GM12878 (cell line): Measurements from ENCODE around the gene KNSTRN. TPM values are rescaled to one million over a fixed set of nuclear protein-coding genes. Genes with fewer than 3 reads are reported as not detected.

Experiments used
- ATAC-seq: fragments of 200-7000 bp; cut with Tn5 transposase; 3 replicates; pipeline ENCODE4 v1.9.1; 2020; ENCODE audit warnings: mild to moderate bottlenecking, moderate library complexity
- BruUV-seq: library from RNA; stranded (reverse); fragments of 400-500 nt; replicated peaks from 2 replicates; lab custom pipeline; 2021; lab: Mats Ljungman, UMichigan
- CTCF ChIA-PET: fragments of 300-600 bp; sonication (Branson Sonifier 250); formaldehyde crosslinking; extraction: SDS; loops from one replicate; lab custom pipeline; 2021; ENCODE audit warnings: inconsistent platforms; lab: Yijun Ruan, JAX
- POLR2A ChIA-PET: fragments of 350-600 bp; formaldehyde crosslinking; extraction: SDS; loops from one replicate; lab custom pipeline; 2021; ENCODE audit warnings: inconsistent platforms; lab: Charles Lee
- RAD21 ChIA-PET: fragments of 300-600 bp; sonication (Branson Sonifier 250); formaldehyde crosslinking; loops from one replicate; lab custom pipeline; 2023; ENCODE audit warnings: antibody characterized with exemption; ENCODE audit not compliant: unreplicated experiment; lab: Charles Lee
- SMC1A ChIA-PET: fragments of 300-600 bp; sonication (Branson Sonifier 250); formaldehyde crosslinking; loops from one replicate; lab custom pipeline; 2023; ENCODE audit not compliant: unreplicated experiment, uncharacterized antibody; lab: Charles Lee
- DNase-seq: peaks from one replicate; pipeline ENCODE4 v3.0.0-alpha.2; 2011; ENCODE audit warnings: low read depth, low spot score
- FAIRE-seq: peaks from 3 replicates; lab custom pipeline; 2011; peaks lifted over from hg19 to GRCh38; lab: Jason Lieb, UNC
- H2AFZ ChIP-seq: 2 replicates; pipeline ENCODE4 v1.6.0; 2011; ENCODE audit warnings: low read depth, low read length, control low read depth; ENCODE audit not compliant: control insufficient read depth
- H3K27ac ChIP-seq: 2 replicates; pipeline ENCODE4 v1.5.1; 2011; ENCODE audit warnings: control low read depth; ENCODE audit not compliant: control insufficient read depth, insufficient read depth
- H3K27me3 ChIP-seq, 2 experiments: replicated peaks in 1 of 2; 2 replicates each; pipeline versions ENCODE4 v1.6.0 to v1.6.1; 2011; ENCODE audit warnings: low read length in 1 of 2; ENCODE audit not compliant: control insufficient read depth in 2 of 2, insufficient read depth in 2 of 2
- H3K36me3 ChIP-seq, 2 experiments: 2 replicates each; pipeline ENCODE4 v1.5.1; 2011; ENCODE audit warnings: low read length in 1 of 2; ENCODE audit not compliant: control insufficient read depth in 2 of 2, insufficient read depth in 2 of 2
- H3K4me1 ChIP-seq: 2 replicates; pipeline ENCODE4 v1.6.1; 2011; ENCODE audit warnings: mild to moderate bottlenecking, low read length, moderate library complexity, mixed read lengths; ENCODE audit not compliant: control insufficient read depth, insufficient read depth
- H3K4me2 ChIP-seq: 2 replicates; pipeline ENCODE4 v1.6.0; 2011; ENCODE audit warnings: control low read depth; ENCODE audit not compliant: control insufficient read depth, insufficient read depth
- H3K4me3 ChIP-seq: fragments of 200-600 bp; sonication (generic); 2 replicates; pipeline ENCODE4 v1.5.1; 2016
- H3K79me2 ChIP-seq: 2 replicates; pipeline ENCODE4 v1.6.0; 2011; ENCODE audit warnings: low read length; ENCODE audit not compliant: control insufficient read depth, insufficient read depth
- H3K9ac ChIP-seq: 2 replicates; pipeline ENCODE4 v1.8.0; 2011; ENCODE audit warnings: low read length, control low read depth, mixed read lengths; ENCODE audit not compliant: control insufficient read depth, insufficient read depth
- H3K9me3 ChIP-seq: replicated peaks from 3 replicates; pipeline ENCODE4 v1.5.1; 2011; ENCODE audit warnings: mild to moderate bottlenecking, low read length; ENCODE audit not compliant: control insufficient read depth, insufficient read depth
- H4K20me1 ChIP-seq: 2 replicates; pipeline ENCODE4 v1.6.0; 2011; ENCODE audit not compliant: control insufficient read depth, insufficient read depth
- BCL11A ChIP-seq: IDR thresholded peaks from 2 replicates; pipeline ENCODE4 v1.6.1; 2011; ENCODE audit warnings: low read depth, low read length
- BHLHE40 ChIP-seq, 2 experiments: fragments of 450-650 bp in 1 of 2; IDR thresholded peaks; 2 replicates each; pipeline ENCODE4 v1.6.1; 2011 to 2017; ENCODE audit warnings: low read depth in 2 of 2, borderline replicate concordance in 1 of 2, improper control_type of control experiment in 1 of 2, low read length in 1 of 2, mild to moderate bottlenecking in 1 of 2
- BMI1 ChIP-seq: fragments of 450-650 bp; IDR thresholded peaks from 2 replicates; pipeline ENCODE4 v1.6.1; 2016; ENCODE audit warnings: mild to moderate bottlenecking, moderate library complexity, borderline replicate concordance
- CBX3 ChIP-seq: fragments of 200-600 bp; sonication (generic); IDR thresholded peaks from 2 replicates; pipeline ENCODE4 v1.6.1; 2016; ENCODE audit warnings: low read depth, borderline replicate concordance
- MEF2A ChIP-seq: IDR thresholded peaks from 2 replicates; pipeline ENCODE4 v1.6.1; 2011; ENCODE audit warnings: low read depth, mild to moderate bottlenecking, low read length, moderate library complexity; ENCODE audit not compliant: insufficient read depth
- NBN ChIP-seq: fragments of 450-650 bp; IDR thresholded peaks from 2 replicates; pipeline ENCODE4 v1.6.1; 2016
- POLR2A ChIP-seq: IDR thresholded peaks from 2 replicates; pipeline ENCODE4 v1.6.1; 2011; ENCODE audit warnings: low read depth, mild to moderate bottlenecking, low read length
- RUNX3 ChIP-seq: IDR thresholded peaks from 2 replicates; pipeline ENCODE4 v1.6.1; 2012; ENCODE audit warnings: low read length, inconsistent platforms
- SMARCA5 ChIP-seq: fragments of 450-650 bp; IDR thresholded peaks from 2 replicates; pipeline ENCODE4 v1.6.1; 2017; ENCODE audit warnings: mild to moderate bottlenecking
- STAT3 ChIP-seq: IDR thresholded peaks from 2 replicates; pipeline ENCODE4 v1.6.1; 2011; ENCODE audit warnings: low read depth, low read length, improper control_type of control experiment
- USF1 ChIP-seq: IDR thresholded peaks from 2 replicates; pipeline ENCODE4 v1.6.1; 2011; ENCODE audit warnings: borderline replicate concordance, low read depth, mild to moderate bottlenecking, moderate library complexity, mixed read lengths, low read length; ENCODE audit not compliant: insufficient read depth; ENCODE audit errors: extremely low read length
- ZBTB11 ChIP-seq: fragments of 450-650 bp; formaldehyde crosslinking; IDR thresholded peaks from 2 replicates; pipeline ENCODE4 v1.5.0; 2022; ENCODE audit warnings: mild to moderate bottlenecking, missing genetic modification characterization
- WGBS: methylation state at CpG from one replicate; pipeline ENCODE4 v1.1.6; 2016; ENCODE audit warnings: low lambda C conversion rate; ENCODE audit not compliant: insufficient replicate concordance, insufficient coverage; ENCODE audit errors: missing lambda C conversion rate; 5-methylcytosine and 5-hydroxymethylcytosine counted together
- in situ Hi-C: fragments of 300-500 bp; cut with MboI; formaldehyde crosslinking; loops from 9 replicates; pipeline ENCODE4 v1.14.3; 2018; ENCODE audit warnings: mixed read lengths
- intact Hi-C: fragments of 100-400 bp; cut with micrococcal nuclease; formaldehyde crosslinking; loops from one replicate; pipeline ENCODE4 v1.14.2; 2022; ENCODE audit not compliant: unreplicated experiment
- polyA plus RNA-seq, 11 experiments: library from polyadenylated mRNA; depleted of rRNA in 4 of 11; unstranded in 6 of 11; stranded (reverse) in 5 of 11; fragments of >200 nt; fragmentation: Nextera tagmentation in 4 of 11; fragmentation: Illumina TruSeq in 1 of 11; extraction: Ambion mirVana in 4 of 11; extraction: Trizol in 1 of 11; gene quantifications; 1 replicate in 1 of 11; 2 replicates in 10 of 11; pipeline versions ENCODE4 v1.2.1 to v1.2.3, GENCODE V29; 2011 to 2016; ENCODE audit warnings: inconsistent platforms in 2 of 11, missing spikeins in 2 of 11, low read depth in 1 of 11
- total RNA-seq, 4 experiments: library from RNA; depleted of rRNA in 3 of 4; stranded (reverse); fragments of >200 nt in 3 of 4; fragmentation: Illumina TruSeq in 1 of 4; extraction: Trizol in 1 of 4; gene quantifications; 2 replicates each; pipeline versions ENCODE4 v1.2.1 to v1.2.3, GENCODE V29; 2013 to 2021

KNSTRN gene
- total and polyA plus RNA-seq, 10 of the 15 experiments (the other 5 are each of a cell fraction or from before 2014, with no cell fraction given): 30.3 to 72.1 (median 47.1) TPM

GRCh38 chr15:40345225-40345866, 37.2 kb upstream of the KNSTRN start:
- H3K79me2 ChIP-seq: no peaks in the 10 kb centered on the region
- ATAC-seq (no peak), FAIRE-seq (no peak), DNase-seq (no peak)
- 48% methylated on average over 10 of the region's 10 CpGs for WGBS
- H3K4me2 ChIP-seq: no peak overlapping the region
- H3K27ac ChIP-seq: no peak overlapping the region
- no peaks in the 10 kb centered on the region for H3K27me3 ChIP-seq
- in situ Hi-C loops (loop anchor here (5.0 kb wide), 1 partner anchor 77 kb away; no protein-coding TSS in a partner anchor), intact Hi-C loops (loop anchor here (10.0 kb wide), 1 partner anchor 159 kb away; no protein-coding TSS in a partner anchor)
- no peaks in the 10 kb centered on the region for H3K4me1 ChIP-seq
- TF ChIP-seq USF1: no peak
- TF ChIP-seq ZBTB11: no peak
- no peak for TF ChIP-seq BHLHE40 (IDR thresholded peaks at IDR 0.05; ENCODE audit: borderline replicate concordance in 1 of 2, low read depth in 2 of 2, low read length in 1 of 2)
- TF ChIP-seq RUNX3: no peak
- TF ChIP-seq STAT3: no peak
- TF ChIP-seq BMI1: no peak
- no peak for TF ChIP-seq NBN
- TF ChIP-seq CBX3: no peak
- TF ChIP-seq MEF2A: no peak
- TF ChIP-seq BCL11A: no peak
- no peak for TF ChIP-seq SMARCA5
- TF ChIP-seq POLR2A: no peak
- no peaks in the 10 kb centered on the region for H4K20me1 ChIP-seq
- ChIA-PET POLR2A (interaction anchor here (0.8 kb wide), 1 partner anchor 27 kb away, joined by 3 read pairs; no protein-coding TSS in a partner anchor), CTCF (interaction anchor here (0.6 to 13.7 kb wide), 15 partner anchors 8 to 161 kb away, joined by 3 to 336 read pairs (median 5); partner anchors contain the start of genes INAFM2, IVD and PLCB2), SMC1A (interaction anchor here (1.2 kb wide), 1 partner anchor 61 kb away, joined by 3 read pairs; the partner anchor contains the start of gene IVD), RAD21 (interaction anchor here (0.8 to 3.4 kb wide), 3 partner anchors 21 to 77 kb away, joined by 3 to 17 read pairs (median 4); no protein-coding TSS in a partner anchor)
- H2AFZ ChIP-seq: no peak overlapping the region
- no peak overlapping the region for H3K9ac ChIP-seq
- H3K9me3 ChIP-seq: no peaks in the 10 kb centered on the region
- H3K4me3 ChIP-seq: no peak overlapping the region
- no peaks in the 10 kb centered on the region for H3K36me3 ChIP-seq
- no TSS peak for BruUV-seq
